HG03159 (cell line): ENCODE results near the gene PPAN.

ENCODE experiments used
- ATAC-seq: cut with Tn5 transposase; IDR thresholded peaks from one replicate; pipeline ENCODE4 v1.9.1; 2021; ENCODE audit warnings: mild to moderate bottlenecking, moderate library complexity; ENCODE audit not compliant: unreplicated experiment

The PPAN gene

GRCh38 chr19:10112895-10113591, 6.9 kb downstream of the PPAN start:
- no peak for ATAC-seq

- no peak for ATAC-seq
These were observed 7.4 kb downstream of the PPAN start for GRCh38 chr19:10113592-10113963.

- no peak for ATAC-seq
These were observed 7.9 kb downstream of the PPAN start for GRCh38 chr19:10113964-10114650.

GRCh38 chr19:10114651-10115391, 8.7 kb downstream of the PPAN start:
- ATAC-seq = no peak

- ATAC-seq = no peak
These were observed 9.4 kb downstream of the PPAN start for GRCh38 chr19:10115392-10116084.

- no peak for ATAC-seq
These were observed 10.1 kb downstream of the PPAN start for GRCh38 chr19:10116085-10116865.

- ATAC-seq = no peak
These were observed 10.9 kb downstream of the PPAN start for GRCh38 chr19:10116866-10117616.

- ATAC-seq = no peak
These were observed 12.8 kb downstream of the PPAN start for GRCh38 chr19:10118960-10119359.

- no peak for ATAC-seq
These were observed 14.5 kb downstream of the PPAN start for GRCh38 chr19:10120538-10121189.

- no peak for ATAC-seq
These were observed 15.9 kb downstream of the PPAN start for GRCh38 chr19:10122045-10122444.

- ATAC-seq = no peak
These were observed 18.3 kb downstream of the PPAN start for GRCh38 chr19:10124429-10124828.

- no peak for ATAC-seq
These were observed 20.1 kb downstream of the PPAN start for GRCh38 chr19:10126213-10126639.

- no peak for ATAC-seq
These were observed 26.7 kb downstream of the PPAN start for GRCh38 chr19:10132905-10133304.

- ATAC-seq = no peak
These were observed 27.4 kb downstream of the PPAN start for GRCh38 chr19:10133596-10133995.

- no peak for ATAC-seq
These were observed 27.9 kb downstream of the PPAN start for GRCh38 chr19:10134040-10134439.

GRCh38 chr19:10135551-10136334, 29.6 kb downstream of the PPAN start:
- no peak for ATAC-seq

GRCh38 chr19:10136936-10137335, 30.8 kb downstream of the PPAN start:
- no peak for ATAC-seq
